ENCODE data around the gene SLC35A2.

The SLC35A2 gene

GRCh38 chrX:48937054-48937907 lies 25.8 kb upstream of the SLC35A2 start:
- no peak for TF ChIP-seq CTCF (IDR thresholded peaks at IDR 0.05; ENCODE audit: low read depth, low read length)
- no peak overlapping the region for H3K4me3 ChIP-seq (ENCODE audit: low read depth, low read length)

- no peak for TF ChIP-seq CTCF (IDR thresholded peaks at IDR 0.05; ENCODE audit: low read depth, low read length)
Observed at GRCh38 chrX:48936429-48937053, 25.1 kb upstream of the SLC35A2 start.

GRCh38 chrX:48935301-48935670 lies 23.8 kb upstream of the SLC35A2 start:
- no peak overlapping the region for H3K4me3 ChIP-seq (ENCODE audit: low read depth, low read length)
- no peak for TF ChIP-seq CTCF (IDR thresholded peaks at IDR 0.05; ENCODE audit: low read depth, low read length)

More at GRCh38 chrX:48936429-48937053, 25.1 kb upstream of the SLC35A2 start:
- no peak overlapping the region for H3K4me3 ChIP-seq (ENCODE audit: low read depth, low read length)

- TF ChIP-seq CTCF (IDR thresholded peaks at IDR 0.05; ENCODE audit: low read depth, low read length), result no peak
- no peak overlapping the region for H3K4me3 ChIP-seq (ENCODE audit: low read depth, low read length)
Observed at GRCh38 chrX:48934581-48935300, 23.3 kb upstream of the SLC35A2 start.

GRCh38 chrX:48933757-48934156 lies 22.3 kb upstream of the SLC35A2 start:
- no peak for TF ChIP-seq CTCF (IDR thresholded peaks at IDR 0.05; ENCODE audit: low read depth, low read length)
- no peak overlapping the region for H3K4me3 ChIP-seq (ENCODE audit: low read depth, low read length)

GRCh38 chrX:48927736-48928382 lies 16.4 kb upstream of the SLC35A2 start:
- no peak for TF ChIP-seq CTCF (IDR thresholded peaks at IDR 0.05; ENCODE audit: low read depth, low read length)
- H3K4me3 ChIP-seq (ENCODE audit: low read depth, low read length), result no peak overlapping the region
